SHP77 treated with DMSO at 0.1 percent for 48 hours (cell line): Measurements from ENCODE around the gene TRAPPC11.

Experiments
- DNase-seq: peaks from one replicate; lab custom pipeline; 2025; lab: John Stamatoyannopoulos, UW

The TRAPPC11 gene

DNA sequence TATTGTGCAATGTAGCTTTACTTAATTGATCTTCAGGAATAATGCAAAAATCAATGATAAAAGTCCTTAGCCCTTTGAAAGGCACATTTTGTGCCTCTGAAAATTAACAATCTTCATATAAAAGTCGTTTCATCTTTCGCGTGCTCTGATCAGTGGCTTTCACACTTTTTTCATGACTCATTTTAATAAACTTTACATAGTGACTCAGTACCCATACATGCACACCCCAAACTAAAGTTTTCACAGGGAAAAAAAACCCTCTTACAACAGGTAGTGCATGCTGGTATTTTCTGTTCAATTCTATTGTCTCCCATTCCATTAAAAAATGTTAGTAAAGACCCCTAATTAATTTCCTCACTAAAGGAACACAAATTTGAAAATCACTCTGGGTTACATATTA, 21.6 kb upstream of the TRAPPC11 start:
- DNase-seq = no peak

DNA sequence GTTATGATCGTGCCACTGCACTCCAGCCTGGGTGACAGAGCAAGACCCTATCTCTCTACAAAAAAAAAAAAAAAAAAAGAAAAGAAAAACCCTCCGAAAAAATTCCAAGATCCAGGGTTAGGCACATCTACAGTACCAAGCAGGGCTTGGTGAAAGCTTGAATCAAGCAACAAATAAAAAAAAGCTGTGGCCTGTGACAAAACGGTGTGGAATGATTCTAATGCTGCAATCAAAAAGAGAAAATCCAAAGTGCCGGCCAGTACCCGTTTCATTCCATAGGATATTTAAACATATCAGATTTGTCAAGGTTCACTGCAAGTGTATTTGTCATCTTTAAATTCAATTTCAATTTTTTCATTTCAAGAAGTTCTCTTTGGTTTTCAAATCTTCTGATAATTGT, 20.7 kb upstream of the TRAPPC11 start:
- no peak for DNase-seq

DNA sequence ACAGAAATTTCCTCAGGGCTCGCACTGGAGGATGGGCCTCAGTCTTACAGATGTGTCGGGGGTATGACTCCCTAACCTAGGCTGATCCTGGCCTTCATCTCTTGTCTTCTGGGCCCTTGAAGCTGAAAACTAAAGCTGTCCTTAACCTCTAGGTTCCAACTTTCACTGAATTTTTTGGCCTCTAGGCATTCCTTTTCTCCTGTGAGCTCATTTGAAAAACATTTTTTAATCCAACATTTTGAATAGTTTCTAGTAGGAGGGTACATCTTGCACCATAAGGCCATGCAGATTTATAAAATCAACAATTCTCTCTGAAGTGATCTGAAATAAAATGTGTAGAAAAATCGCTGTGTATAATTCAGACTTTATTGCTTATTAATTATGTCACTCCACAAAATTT, 19.8 kb upstream of the TRAPPC11 start:
- no peak for DNase-seq

DNA sequence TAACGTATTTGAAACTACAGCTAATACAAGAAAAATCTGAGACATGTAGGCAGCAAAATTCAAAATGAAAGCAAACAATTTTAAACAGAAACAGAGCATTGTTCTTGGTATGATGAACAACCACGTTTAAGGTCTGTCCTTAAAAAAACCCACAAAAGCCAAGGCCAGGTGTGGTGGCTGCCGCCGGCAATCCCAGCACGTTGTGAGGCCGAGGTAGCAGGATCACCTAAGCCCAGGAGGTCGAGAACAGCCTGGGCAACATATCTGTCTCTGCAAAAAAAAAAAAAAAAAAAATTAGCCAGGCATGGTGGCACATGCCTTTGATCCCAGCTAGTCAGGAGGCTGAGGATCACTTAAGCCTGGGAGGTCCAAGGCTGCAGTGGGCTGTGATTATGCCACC, 13.8 kb upstream of the TRAPPC11 start:
- no peak for DNase-seq

DNA sequence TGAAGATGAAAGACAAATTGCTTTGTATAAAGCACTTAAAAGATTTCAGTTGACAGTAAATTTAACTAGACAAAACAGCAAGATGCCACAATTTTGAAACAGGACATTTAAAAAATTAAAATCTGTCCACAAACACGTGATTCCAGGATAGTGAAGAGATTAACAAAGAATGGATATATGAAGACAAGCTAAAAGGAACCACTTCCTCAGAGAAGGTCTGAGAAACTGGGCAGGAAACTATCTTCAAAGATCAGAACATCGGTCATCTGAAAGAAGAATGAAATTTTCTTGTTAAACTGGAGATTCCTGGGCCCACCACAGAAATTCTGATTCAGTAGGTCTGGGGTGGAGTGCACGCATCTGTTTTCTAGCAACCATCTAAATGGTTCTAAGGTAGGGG, 1.5 kb upstream of the TRAPPC11 start:
- no peak for DNase-seq

DNA sequence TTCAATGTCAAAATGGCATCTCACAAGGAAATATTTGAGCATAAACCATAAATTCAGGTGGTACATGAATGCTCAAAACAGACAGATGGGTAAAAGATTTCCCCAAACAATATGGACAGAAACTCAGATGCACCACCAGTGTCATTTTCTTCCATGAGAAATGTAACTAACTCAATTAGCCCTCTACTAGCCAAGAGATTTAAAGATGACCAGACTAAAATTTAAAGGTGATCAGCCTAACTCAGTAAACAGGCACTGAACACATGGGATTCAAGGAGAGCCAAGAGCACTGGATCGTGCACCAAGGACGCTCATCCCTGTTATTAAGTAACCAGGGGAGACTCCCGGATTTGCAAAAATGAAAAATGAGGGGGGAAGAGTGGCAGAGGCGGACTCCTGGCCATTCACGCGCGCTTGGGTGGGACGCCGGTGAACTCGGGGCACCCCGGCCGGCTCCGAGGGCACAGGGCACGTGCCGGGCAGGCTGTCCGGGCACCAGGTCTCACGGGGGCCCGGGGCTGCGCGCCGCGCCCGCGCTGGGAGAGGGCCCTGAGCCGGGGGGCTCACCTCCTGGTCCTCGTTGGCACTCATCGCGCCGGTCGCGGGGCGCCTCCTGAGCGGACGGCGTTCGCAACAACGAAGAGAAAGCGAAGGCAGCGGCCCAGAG, 598 bp upstream of the TRAPPC11 start:
- DNase-seq = no peak

DNA sequence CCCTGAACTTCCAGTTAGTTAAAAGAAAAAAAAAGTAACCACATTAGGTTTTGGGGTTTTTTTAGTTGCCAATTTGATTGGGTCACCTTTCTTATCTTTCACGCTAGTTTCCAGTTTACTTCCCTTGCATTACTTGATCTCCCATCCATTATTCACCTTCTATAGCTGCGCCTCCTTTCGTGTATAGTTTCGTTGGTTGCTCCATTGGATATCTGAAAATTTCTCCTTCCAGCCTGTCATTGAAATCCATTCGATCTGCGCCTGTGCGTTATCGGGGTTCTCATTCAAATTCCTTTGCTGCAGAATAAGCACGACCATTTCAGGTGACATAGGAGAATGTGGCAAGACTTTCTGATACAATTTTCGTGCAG, 764 bp downstream of the TRAPPC11 start:
- DNase-seq = no peak

DNA sequence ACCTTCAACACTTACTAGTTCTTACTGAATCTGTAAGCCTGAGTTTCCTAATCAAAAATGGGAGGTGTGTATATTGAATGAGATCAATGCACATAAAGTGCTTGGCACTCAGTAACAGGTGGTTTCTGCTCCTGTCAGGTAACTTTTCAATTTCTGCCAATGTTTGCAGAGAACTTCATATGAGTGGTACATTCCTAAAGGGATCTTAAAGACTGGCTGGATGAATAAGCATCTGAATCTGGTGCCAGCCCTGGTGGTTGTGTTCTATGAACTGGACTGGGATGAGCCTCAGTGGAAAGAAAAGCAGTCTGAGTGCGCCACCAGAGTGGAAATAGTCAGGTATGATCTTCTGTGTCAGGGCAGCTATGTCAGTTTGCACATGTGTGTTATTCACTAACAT, 7.0 kb downstream of the TRAPPC11 start:
- DNase-seq = no peak

DNA sequence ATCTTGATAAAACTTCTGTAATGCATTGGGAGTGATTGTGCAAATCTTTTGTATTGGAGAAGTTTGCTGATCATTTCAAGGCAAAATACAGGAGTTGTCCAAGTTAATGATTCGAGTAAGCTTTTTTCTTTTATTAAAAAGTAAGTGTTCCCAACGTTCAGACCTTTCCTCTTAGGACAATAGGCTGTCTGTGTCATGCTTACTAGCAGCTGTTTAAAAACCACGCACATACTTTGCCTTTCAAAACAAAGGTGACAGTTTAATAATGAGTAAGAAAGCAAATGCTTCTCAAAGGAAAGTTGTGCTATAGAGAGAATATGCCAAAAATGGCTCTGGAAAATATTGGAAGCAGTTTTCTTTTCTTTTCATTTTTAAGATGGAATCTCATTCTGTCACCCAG, 11.2 kb downstream of the TRAPPC11 start:
- DNase-seq = no peak

DNA sequence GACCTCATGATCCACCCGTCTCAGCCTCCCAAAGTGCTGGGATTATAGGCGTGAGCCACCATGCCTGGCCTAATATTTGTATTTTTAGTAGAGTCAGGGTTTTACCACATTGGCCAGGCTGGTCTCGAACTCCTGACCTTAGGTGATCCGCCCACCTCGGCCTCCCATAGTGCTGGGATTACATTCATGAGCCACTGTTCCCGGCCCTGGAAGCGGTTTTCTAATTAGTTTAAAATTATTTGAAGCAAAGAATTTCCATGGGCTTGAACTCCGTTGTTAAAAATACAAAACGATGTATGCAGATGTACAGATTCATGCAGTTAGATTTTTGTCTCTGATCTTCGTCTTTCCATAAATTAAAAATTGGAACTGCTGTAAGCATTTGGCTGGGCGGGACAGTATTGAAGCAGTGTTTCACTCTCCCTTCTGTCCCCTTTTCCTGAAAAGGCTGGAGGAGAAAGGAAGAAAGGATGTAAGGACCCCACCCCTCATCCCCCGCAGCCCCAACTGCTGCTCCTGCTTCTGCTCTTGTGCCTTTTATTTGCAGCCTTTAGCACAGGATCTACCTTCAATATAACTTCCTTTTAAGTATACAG, 12.0 kb downstream of the TRAPPC11 start:
- DNase-seq = no peak

DNA sequence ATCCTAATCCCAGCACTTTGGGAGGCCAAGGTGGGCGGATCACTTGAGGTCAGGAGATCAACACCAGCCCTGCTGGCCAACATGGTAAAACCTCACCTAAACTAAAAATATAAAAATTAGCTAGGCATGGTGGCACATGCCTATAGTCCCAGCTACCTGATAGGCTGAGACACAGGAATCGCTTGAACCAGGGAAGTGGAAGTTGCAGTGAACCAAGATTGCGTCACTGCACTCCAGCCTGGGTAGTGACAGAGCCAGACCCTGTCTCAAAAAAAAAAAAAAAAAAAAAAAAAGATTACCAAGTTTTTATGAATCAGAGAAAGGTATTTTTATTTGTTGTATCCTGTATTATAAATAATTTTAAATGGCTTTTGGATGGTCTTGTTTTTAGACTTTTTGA, 15.1 kb downstream of the TRAPPC11 start:
- DNase-seq = no peak

DNA sequence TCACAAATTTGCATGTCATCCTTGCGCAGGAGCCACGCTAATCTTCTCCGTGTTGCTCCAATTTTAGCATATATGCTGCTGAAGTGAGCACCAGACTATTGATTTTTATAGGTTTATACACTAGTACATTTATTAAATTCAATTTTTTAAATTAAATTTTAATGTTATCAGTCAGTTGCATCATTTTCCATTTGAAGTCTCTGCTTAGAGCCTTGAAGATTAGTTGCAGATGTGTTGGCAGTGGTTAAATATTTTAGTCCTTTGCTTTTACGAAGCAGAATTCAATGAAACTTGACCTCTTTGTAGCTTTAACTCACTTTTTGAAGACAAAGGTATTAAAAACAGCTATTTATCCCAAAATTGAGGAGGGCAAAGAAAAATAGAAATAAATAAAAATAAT, 16.5 kb downstream of the TRAPPC11 start:
- DNase-seq = no peak

DNA sequence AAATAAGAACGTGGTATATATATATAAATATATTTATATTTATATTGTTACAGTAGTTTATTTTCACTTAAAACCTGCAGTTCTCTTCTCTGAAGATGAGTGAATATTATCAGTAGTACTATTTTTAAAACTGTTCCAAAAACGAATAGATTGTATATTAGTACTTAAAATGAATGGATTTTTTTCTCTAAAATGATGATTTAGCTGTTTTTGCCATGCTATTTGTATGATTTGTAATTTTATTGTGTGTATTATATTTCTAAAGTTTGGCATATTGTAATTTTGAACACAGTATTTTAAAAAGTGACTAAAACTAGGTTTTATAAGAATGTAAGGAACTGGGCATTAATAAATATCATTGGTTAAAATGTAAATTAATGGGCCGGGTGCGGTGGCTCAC, 22.0 kb downstream of the TRAPPC11 start:
- no peak for DNase-seq

DNA sequence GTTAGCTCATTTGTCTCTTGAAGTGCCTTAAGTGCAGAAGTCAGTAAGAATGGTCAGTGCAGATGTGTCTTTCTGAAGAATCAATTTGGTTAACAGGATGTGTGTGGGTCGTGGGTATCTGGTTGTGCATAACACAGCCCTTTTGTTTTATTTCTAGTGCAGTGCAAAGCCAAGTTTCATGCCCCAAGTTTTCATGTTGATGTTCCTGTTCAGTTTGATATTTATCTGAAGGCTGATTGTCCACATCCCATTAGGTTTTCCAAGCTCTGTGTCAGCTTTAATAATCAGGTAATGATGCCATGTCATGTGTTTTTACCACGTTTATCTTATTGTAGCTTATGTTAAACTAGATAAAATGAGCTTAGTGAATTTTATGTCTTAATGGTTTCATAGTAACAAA, 27.4 kb downstream of the TRAPPC11 start:
- DNase-seq = no peak

DNA sequence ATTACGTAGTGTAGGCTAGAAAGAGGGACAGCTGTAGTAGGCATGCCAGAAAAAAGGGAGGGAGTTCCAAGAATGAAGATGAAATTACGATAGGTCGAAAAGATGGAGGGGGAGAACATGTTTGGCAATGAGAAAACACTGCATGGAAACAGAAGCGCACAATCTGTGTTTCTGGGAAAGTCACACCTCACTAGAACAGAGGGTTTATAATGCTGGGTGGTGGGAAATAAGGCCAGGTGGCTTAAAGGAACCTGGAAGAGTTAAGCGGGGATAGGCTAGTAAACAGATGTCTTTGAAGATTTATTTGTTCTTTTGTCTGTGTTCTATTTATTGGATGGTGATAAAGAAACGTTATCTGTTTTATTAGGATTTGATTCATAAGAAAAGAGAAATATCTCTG, 29.1 kb downstream of the TRAPPC11 start:
- DNase-seq = no peak

DNA sequence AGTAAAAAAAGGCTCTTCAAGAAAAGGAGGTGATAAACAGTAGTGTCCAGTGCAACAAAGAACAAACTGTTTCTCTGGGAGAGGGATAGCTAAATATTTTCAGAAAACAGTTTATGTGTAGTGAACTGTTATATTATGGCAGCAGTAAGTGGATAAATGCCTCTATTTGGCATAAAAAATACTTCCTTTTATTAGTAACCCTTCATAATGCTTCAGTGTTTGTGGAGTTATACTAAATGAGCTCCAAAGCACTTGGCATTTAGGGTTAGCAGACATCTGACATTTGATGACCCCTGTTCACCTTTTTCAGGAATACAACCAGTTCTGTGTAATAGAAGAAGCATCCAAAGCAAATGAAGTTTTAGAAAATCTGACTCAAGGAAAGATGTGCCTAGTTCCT, 31.9 kb downstream of the TRAPPC11 start:
- DNase-seq = no peak

DNA sequence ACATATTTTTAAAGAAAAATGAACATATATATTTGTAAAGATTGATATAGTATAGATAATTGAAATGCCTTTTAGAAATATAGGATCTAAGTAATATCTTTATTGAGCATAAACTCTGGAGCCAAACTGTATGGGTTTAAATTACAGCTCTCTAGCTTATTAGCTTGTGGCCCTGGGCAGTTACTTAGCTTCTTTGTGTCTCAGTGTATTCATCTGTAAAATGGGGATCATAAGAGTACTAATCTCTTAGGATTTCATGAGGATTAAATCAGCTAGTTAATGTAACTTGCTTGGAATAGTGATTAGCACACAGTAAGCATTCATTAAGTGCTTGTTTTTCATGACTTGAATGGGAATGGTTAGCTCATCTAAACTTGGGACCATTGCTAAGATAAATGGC, 32.8 kb downstream of the TRAPPC11 start:
- DNase-seq = no peak

DNA sequence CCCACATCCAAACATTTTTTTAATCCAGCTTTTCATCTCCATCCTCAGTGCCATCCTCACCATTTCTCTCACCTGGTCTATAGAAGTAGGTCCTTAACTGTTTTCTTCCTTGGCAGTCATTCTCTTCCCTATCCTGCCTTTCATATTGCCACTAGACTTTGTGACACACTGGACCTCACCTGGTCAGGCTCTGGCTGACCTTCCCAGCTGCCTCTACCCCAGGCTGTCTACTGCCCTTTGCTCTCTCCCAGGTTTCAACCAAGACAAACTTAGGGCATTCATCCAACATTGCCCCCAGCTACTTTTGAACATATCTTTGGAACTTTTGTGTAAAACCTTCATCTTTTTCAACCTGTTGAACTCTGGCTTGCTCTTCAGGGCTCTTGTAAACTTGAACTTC, 39.8 kb downstream of the TRAPPC11 start:
- no peak for DNase-seq

DNA sequence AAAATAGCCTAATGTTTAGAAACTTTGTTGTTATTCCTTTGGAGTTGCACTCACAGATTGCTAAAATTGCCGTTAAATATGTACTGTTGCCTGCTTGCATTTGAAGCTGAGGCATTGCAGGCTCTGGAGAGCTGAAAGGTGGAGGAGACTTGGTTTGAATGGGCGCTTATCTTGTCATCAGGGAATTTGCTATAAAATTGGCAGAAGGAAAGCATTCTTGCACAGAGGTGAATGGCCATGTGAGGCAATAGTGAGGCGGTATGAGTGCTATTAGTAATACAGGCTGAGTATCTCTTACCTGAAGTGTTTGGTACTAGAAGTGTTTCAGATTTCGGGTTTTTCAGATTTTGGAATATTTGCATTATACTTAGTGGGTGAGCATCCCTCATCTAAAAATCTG, 41.3 kb downstream of the TRAPPC11 start:
- no peak for DNase-seq

DNA sequence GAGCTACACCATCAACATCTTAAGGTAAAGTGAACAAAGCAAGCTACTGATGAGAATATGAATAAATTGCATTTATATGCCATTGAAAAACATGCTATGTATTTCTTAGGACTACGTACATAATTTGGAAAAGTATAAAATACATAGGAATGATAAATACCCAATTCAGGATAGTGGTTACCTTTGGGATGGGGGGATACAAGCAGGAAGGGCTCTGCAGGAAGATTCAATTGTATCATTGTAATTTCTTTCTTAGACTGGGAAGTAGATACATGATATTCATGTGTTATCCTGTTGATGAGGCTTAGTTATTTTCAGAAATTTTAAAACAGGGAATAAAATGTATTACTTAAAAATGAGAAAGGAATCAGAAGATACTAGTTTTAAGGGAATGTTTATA, 43.4 kb downstream of the TRAPPC11 start:
- no peak for DNase-seq

DNA sequence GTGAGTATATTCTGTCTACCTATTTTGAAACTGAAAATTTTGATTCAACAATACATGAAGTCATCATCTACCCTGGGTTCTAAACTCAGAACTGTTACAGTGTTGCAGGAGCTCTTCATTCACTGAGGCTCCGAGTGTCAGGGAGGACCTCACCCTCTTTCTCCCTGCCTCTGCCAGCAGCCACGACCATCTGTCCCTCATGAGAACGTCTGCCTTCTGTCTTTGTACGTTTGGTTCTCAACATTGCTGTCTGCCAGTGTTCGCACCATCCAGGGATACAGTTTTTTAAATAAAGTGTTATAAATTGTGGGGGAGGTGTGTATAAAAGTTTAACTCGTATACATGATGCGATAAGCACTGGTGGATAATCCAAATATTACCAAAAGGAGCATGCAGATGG, 55.5 kb downstream of the TRAPPC11 start:
- DNase-seq = no peak

DNA sequence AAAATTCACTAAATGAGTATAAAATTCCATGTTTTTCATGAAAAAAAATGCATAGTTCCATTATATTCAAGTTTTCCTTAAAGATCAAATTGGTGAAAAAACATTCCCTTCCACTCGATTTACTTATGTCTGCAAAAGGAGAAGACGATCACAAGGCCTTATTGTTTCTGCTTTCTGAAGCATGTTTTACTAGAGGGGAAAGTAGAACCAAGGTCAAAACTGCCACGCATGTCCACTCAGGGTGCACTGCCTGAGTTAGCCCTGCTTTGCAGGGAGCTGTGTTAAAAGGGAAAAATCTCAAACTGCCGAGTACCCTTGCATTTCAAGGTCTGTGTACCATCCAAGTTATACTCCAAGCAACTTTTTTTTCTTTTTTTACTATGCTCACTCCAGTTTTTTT, 57.2 kb downstream of the TRAPPC11 start:
- no peak for DNase-seq

DNA sequence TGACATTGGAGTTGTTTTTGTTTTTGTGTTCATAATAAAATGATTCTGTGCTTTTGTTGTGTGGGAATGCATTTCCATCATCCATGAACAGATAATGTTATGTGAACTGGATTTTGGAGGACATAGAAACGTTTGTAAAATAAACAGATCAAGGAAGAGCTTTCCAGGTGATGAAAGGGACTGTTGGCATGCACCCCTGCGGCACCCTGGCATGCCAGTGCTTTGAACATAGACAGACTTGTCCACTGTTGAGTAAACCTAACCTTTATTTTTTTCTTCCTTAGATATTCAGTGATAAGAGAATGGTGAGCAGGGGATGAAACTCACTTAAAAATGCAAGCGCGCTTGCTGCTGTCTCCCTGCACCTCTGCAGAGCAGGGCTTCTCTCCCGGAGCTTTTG, 59.8 kb downstream of the TRAPPC11 start:
- DNase-seq = no peak
